Measurements from ENCODE around the gene SHKBP1.
"Not testable (repeated sequence)": the region's sequence is repeated elsewhere in the genome, so short reads cannot be mapped to it uniquely, and the experiment has no call there.

SHKBP1 gene

GRCh38 chr19:40620161-40620485 is 43.5 kb downstream of the SHKBP1 start:
- no peak for TF ChIP-seq CTCF (IDR thresholded peaks at IDR 0.05; ENCODE audit: low read depth, low read length, missing control alignments)
- DNase-seq (ENCODE audit: low read depth), result no peak
- H3K4me3 ChIP-seq (ENCODE audit: low read depth, low read length), result no peak overlapping the region

- H3K4me3 ChIP-seq (ENCODE audit: low read depth, low read length), result no peak overlapping the region
- TF ChIP-seq CTCF (IDR thresholded peaks at IDR 0.05; ENCODE audit: low read depth, low read length, missing control alignments), result no peak
- no peak for DNase-seq (ENCODE audit: low read depth)
These were observed 44.6 kb downstream of the SHKBP1 start for GRCh38 chr19:40621283-40621682.

- no peak for DNase-seq (ENCODE audit: low read depth)
- TF ChIP-seq CTCF (IDR thresholded peaks at IDR 0.05; ENCODE audit: low read depth, low read length, missing control alignments), result no peak
- H3K4me3 ChIP-seq (ENCODE audit: low read depth, low read length), result no peak overlapping the region
These were observed 45.5 kb downstream of the SHKBP1 start for GRCh38 chr19:40621966-40622772.

GRCh38 chr19:40622773-40623075 is 46.1 kb downstream of the SHKBP1 start:
- no peak overlapping the region for H3K4me3 ChIP-seq (ENCODE audit: low read depth, low read length)
- DNase-seq (ENCODE audit: low read depth), result no peak
- no peak for TF ChIP-seq CTCF (IDR thresholded peaks at IDR 0.05; ENCODE audit: low read depth, low read length, missing control alignments)

- TF ChIP-seq CTCF (IDR thresholded peaks at IDR 0.05; ENCODE audit: low read depth, low read length, missing control alignments), result no peak
- no peak overlapping the region for H3K4me3 ChIP-seq (ENCODE audit: low read depth, low read length)
- DNase-seq (ENCODE audit: low read depth), result no peak
These were observed 47.0 kb downstream of the SHKBP1 start for GRCh38 chr19:40623403-40624251.

- not testable (repeated sequence) for H3K4me3 ChIP-seq (ENCODE audit: low read depth, low read length); DNase-seq (ENCODE audit: low read depth)
These were observed 47.9 kb downstream of the SHKBP1 start for GRCh38 chr19:40624369-40625153.
